ENCODE measurements around the gene ZNF385A. TPM values are rescaled to one million over a fixed set of nuclear protein-coding genes. Genes with fewer than 3 reads are reported as not detected.
A peak's percentile ranks its signal among the peaks of the same experiment; 100 is the strongest.

The ZNF385A gene
- total RNA-seq, 1 experiment from 2014 or later = 17.5 TPM

- Histone ChIP-seq H3K36me3 (ENCODE audit: insufficient read depth, low read length, poor library complexity, severe bottlenecking) (peaks cover 6% of the 10 kb centered on the region), H3K27me3 (replicated peaks; ENCODE audit: insufficient read depth, low read depth, low read length, poor library complexity) (no peaks in the 10 kb centered on the region), H3K9me3 (ENCODE audit: low read depth, low read length, poor library complexity, severe bottlenecking) (no peaks in the 10 kb centered on the region), H3K4me1 (ENCODE audit: insufficient read depth, low read length, poor library complexity, severe bottlenecking) (peaks cover 6% of the 10 kb centered on the region), H3K4me3 (ENCODE audit: low read depth, low read length, poor library complexity, severe bottlenecking) (peak within 1 kb of the TSS; percentile 79), H3K27ac (ENCODE audit: low read depth, low read length, poor library complexity, severe bottlenecking) (peak within 1 kb of the TSS; percentile 83)
- intact Hi-C loops (cut with micrococcal nuclease; ENCODE audit: unreplicated experiment) = loop anchor here (2.0 kb wide), 1 partner anchor 66 kb away; no protein-coding TSS in a partner anchor
- ChIA-PET POLR2A (ENCODE audit: low non-redundant PET) (interaction anchor here (0.6 to 0.7 kb wide), 9 partner anchors 14 to 407 kb away, joined by 3 to 7 read pairs (median 4); partner anchors contain the start of genes CBX5 and HNRNPA1), CTCF (interaction anchor here (0.5 to 1.5 kb wide), 29 partner anchors 11 to 884 kb away, joined by 3 to 14 read pairs (median 5); partner anchors contain the start of gene HNRNPA1)
- BruUV-seq (replicated peaks) = no TSS peak
- peak; percentile 100 for DNase-seq (ENCODE audit: low spot score)
- TF ChIP-seq EZH2 (IDR thresholded peaks at IDR 0.05; ENCODE audit: borderline replicate concordance, low read depth, low read length, poor library complexity, severe bottlenecking) (no peak), CTCF (conservative IDR thresholded peaks at IDR 0.05; ENCODE audit: low read depth, low read length) (peak; percentile 89)
Observed at GRCh38 chr12:54324617-54325441, 59.7 kb downstream of the ZNF385A start, which contains the start of gene COPZ1. Gene COPZ1 (plus strand): TSS chr12:54325131. CDS start chr12:54325164, 33 bp downstream.

- H3K27me3 ChIP-seq (replicated peaks; ENCODE audit: insufficient read depth, low read depth, low read length, poor library complexity) = no peaks in the 10 kb centered on the region
- no TSS peak for BruUV-seq (replicated peaks)
- no peaks in the 10 kb centered on the region for H3K9me3 ChIP-seq (ENCODE audit: low read depth, low read length, poor library complexity, severe bottlenecking)
- intact Hi-C loops (cut with micrococcal nuclease; ENCODE audit: unreplicated experiment) = no loop called here
- POLR2A ChIA-PET (ENCODE audit: low non-redundant PET) = no interaction called here
- peaks cover 2% of the 10 kb centered on the region for H3K4me1 ChIP-seq (ENCODE audit: insufficient read depth, low read length, poor library complexity, severe bottlenecking)
- H3K4me3 ChIP-seq (ENCODE audit: low read depth, low read length, poor library complexity, severe bottlenecking) = no peak overlapping the region
- DNase-seq (ENCODE audit: low spot score) = no peak
- CTCF ChIA-PET = interaction anchor here (0.6 kb wide), 1 partner anchor 15 kb away, joined by 4 read pairs; no protein-coding TSS in a partner anchor
- no peaks in the 10 kb centered on the region for H3K36me3 ChIP-seq (ENCODE audit: insufficient read depth, low read length, poor library complexity, severe bottlenecking)
- TF ChIP-seq CTCF (conservative IDR thresholded peaks at IDR 0.05; ENCODE audit: low read depth, low read length) = no peak
- no peak for TF ChIP-seq EZH2 (IDR thresholded peaks at IDR 0.05; ENCODE audit: borderline replicate concordance, low read depth, low read length, poor library complexity, severe bottlenecking)
- H3K27ac ChIP-seq (ENCODE audit: low read depth, low read length, poor library complexity, severe bottlenecking) = no peak overlapping the region
Observed at GRCh38 chr12:54321363-54321762, 63.2 kb downstream of the ZNF385A start.

Small RNA genes within 50 kb of the gene (microRNA-seq; reads per million reads assigned to microRNA genes)
- gene MIR148B = 1,017 reads per million, percentile 81 among the genes with 10 or more reads in this experiment

Other genes starting within 250 kb of the ZNF385A start
- gene SMUG1, start 195.7 kb downstream of the ZNF385A start, total RNA-seq (2021) = 27.7 and 32.8 TPM in 2 replicates
- 235 and 254 TPM in 2 replicates for gene CBX5, start 104.6 kb downstream of the ZNF385A start, total RNA-seq (2021)
- 1,763 and 1,764 TPM in 2 replicates for gene HNRNPA1, start 104.0 kb downstream of the ZNF385A start, total RNA-seq (2021)
- not detected in 2 replicates for gene NFE2, start 83.7 kb downstream of the ZNF385A start, total RNA-seq (2021)
- gene COPZ1, start 59.6 kb downstream of the ZNF385A start, total RNA-seq (2021) = 169 and 187 TPM in 2 replicates
- not detected in 2 replicates for gene GPR84, start 20.2 kb downstream of the ZNF385A start, total RNA-seq (2021)
- 96.8 and 108 TPM in 2 replicates for gene ITGA5, start 34.5 kb upstream of the ZNF385A start, total RNA-seq (2021)
- gene GTSF1, start 88.9 kb upstream of the ZNF385A start, total RNA-seq (2021) = not detected in 2 replicates
- 250 and 279 TPM in 2 replicates for gene NCKAP1L, start 113.0 kb upstream of the ZNF385A start, total RNA-seq (2021)
- 11.5 and 11.7 TPM in 2 replicates for gene PDE1B, start 164.9 kb upstream of the ZNF385A start, total RNA-seq (2021)
- gene PPP1R1A, start 203.9 kb upstream of the ZNF385A start, total RNA-seq (2021) = 110 and 114 TPM in 2 replicates

All from A673 (cell line).